Measurements from ENCODE around the gene FAM241B. TPM values are rescaled to one million over a fixed set of nuclear protein-coding genes. Genes with fewer than 3 reads are reported as not detected.

The FAM241B gene
- total and polyA plus RNA-seq, 2 experiments from 2014 or later = 13.7 to 45.3 TPM

DNA sequence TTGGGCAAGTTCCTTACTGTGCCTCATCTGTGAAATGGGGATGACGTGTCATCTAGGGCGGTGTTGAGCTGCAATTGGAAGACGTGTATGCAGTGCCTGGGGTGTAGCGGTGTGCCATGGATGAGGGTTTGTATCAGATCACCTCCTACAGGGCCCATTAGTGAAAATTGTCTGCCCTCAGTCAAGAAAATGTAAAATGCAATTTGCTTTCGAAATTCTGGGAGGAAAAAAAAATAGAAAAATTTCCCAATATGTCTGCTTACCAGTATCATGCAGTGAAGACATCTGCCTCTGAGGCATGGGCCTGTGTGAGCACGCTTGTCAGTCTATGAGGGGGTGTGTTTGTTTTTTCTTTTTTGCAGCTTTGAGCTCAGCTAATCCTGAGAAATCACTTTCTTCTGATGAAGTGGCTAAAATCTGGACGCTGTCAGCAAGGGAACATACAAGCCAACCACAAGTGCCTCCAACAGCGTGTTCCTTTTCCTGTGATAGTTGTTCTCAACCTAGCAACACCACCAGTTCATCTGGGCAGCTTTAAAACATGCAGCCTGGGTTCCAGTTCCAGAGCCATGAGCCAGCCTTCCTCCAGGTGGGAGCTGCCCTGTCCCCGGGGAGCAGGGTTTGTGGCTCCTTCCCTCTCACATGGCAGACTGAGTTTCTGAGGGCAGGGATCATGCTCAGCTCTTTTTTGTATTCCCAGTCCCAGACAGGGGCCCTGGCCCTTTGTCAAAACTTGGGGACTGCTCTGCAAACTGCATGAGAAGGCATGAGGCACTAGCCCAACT, 10.3 kb downstream of the FAM241B start:
- Histone ChIP-seq H3K27me3 (no peaks in the 10 kb centered on the region), H3K4me3 (no peak overlapping the region), H3K27ac (no peak overlapping the region), H3K9me3 (ENCODE audit: low read depth) (no peaks in the 10 kb centered on the region), H3K4me1 (ENCODE audit: low read depth) (no peaks in the 10 kb centered on the region), H3K36me3 (no peaks in the 10 kb centered on the region)
- TF ChIP-seq, protein P1, sequence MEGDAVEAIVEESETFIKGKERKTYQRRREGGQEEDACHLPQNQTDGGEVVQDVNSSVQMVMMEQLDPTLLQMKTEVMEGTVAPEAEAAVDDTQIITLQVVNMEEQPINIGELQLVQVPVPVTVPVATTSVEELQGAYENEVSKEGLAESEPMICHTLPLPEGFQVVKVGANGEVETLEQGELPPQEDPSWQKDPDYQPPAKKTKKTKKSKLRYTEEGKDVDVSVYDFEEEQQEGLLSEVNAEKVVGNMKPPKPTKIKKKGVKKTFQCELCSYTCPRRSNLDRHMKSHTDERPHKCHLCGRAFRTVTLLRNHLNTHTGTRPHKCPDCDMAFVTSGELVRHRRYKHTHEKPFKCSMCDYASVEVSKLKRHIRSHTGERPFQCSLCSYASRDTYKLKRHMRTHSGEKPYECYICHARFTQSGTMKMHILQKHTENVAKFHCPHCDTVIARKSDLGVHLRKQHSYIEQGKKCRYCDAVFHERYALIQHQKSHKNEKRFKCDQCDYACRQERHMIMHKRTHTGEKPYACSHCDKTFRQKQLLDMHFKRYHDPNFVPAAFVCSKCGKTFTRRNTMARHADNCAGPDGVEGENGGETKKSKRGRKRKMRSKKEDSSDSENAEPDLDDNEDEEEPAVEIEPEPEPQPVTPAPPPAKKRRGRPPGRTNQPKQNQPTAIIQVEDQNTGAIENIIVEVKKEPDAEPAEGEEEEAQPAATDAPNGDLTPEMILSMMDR (IDR thresholded peaks at IDR 0.05; ENCODE audit: low read depth, low read length) = no peak
- DNase-seq (ENCODE audit: low read depth in 1 of 2, low spot score in 1 of 2) = no peak

DNA sequence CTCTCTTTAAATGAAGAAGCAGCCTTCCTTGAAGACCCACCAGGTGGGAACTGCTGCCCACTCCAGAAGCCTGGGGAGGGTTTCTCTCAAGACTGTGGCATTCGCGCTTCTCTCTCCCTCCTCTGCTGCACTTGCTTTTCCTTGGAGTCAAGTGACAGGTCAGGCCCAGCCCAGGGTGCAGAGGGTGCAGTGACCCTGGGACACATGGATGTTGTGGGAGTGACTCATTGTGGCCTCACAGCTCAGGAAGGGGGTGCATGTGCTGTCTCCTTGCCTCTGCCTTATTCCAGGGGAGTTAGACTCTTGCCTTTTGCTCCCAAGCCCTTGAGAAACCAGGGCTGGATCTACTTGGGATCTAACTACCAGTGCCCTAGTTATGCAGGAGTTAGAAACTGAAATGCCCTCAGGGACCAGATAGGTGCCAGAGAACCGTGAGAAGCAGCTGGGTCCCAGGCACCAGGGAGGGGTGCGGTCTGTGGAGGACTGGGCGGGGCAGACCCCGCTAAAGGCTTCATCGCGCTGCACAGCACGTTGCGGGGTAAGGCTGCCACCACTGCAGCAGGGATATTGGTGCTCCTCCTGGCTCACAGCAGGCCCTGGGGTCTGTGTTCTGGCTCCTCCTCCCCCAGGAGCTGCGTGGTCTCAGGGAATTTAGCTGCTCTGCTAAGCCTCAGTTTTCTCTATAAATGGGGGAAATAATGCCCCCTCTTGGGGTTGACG, 11.4 kb downstream of the FAM241B start:
- Histone ChIP-seq H3K27me3 (no peaks in the 10 kb centered on the region), H3K9me3 (ENCODE audit: low read depth) (no peaks in the 10 kb centered on the region), H3K4me3 (no peak overlapping the region), H3K4me1 (ENCODE audit: low read depth) (peaks cover 8% of the 10 kb centered on the region), H3K36me3 (no peaks in the 10 kb centered on the region), H3K27ac (no peak overlapping the region)
- TF ChIP-seq, protein P1 (IDR thresholded peaks at IDR 0.05; ENCODE audit: low read depth, low read length) = no peak
- no peak for DNase-seq (ENCODE audit: low read depth in 1 of 2, low spot score in 1 of 2)

DNA sequence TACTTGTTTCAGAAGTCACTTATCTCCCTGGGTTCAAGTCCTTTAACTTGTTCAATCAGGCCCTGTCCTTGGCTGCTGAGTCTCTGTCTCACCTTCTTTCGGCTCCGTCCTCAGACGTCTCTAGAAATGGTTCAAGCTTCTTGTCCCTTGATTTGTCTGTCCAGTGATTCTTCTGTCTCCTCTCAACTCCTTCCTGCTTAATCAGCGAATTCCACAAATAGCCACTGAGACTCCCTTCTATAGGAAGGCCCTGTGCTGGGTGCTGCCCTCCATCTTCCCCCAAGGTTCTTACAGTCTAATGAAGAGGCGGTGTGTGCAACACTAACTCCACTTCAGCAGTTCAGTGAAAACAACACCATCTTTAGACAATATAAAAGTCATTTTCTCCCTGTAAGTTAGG, 12.7 kb downstream of the FAM241B start:
- DNase-seq (ENCODE audit: low read depth in 1 of 2, low spot score in 1 of 2) = no peak

DNA sequence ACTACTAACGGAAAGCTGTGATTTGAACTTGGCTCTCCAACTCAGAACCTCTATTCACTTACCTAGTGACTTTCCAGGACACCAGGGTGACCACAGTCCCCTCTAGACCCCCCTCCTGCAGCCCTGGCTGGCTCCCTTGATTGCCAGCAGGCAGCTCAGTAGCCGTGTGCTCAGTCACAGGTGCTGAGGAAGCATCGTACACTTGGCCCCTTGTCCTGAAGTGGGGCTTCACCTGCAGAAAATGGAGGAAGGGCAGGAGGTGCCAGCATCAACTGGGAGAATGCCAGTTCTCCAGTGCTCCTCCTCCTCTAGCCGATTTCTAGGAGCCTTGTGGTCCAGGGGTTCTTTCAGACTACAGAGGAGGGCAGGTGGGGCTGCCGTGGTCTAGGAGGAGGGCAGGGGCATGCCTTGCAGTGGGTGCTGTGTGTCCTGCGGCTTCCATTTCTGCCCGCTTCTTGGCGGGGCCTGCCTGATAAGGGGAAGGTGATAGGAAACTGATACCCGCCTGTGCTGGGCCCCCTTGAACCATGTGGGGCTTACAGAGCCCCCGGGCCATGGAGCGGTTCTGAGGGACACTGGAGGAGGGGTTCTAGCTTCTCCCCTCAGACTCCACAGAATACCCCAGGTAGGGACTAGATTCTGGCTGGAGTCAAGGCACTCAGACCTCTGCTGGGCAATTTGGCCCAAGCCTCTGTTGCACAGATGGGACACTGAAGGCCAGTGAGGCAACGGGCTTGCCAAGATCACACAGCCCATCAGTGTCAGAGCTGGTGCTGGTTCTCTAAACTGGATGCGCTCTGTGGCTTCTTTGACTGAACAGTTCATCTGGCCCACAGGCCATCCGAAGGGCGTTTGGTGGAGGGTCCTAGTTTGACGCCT, 14.0 kb downstream of the FAM241B start:
- no peaks in the 10 kb centered on the region for H3K27me3 ChIP-seq
- no peak overlapping the region for H3K27ac ChIP-seq
- peaks cover 28% of the 10 kb centered on the region for H3K4me1 ChIP-seq (ENCODE audit: low read depth)
- TF ChIP-seq, protein P1 (IDR thresholded peaks at IDR 0.05; ENCODE audit: low read depth, low read length) = no peak
- H3K4me3 ChIP-seq = no peak overlapping the region
- no peaks in the 10 kb centered on the region for H3K36me3 ChIP-seq
- H3K9me3 ChIP-seq (ENCODE audit: low read depth) = no peaks in the 10 kb centered on the region
- no peak for DNase-seq (ENCODE audit: low read depth in 1 of 2, low spot score in 1 of 2)

More for the DNA sequence above, 12.7 kb downstream of the FAM241B start:
- TF ChIP-seq, protein P1 (IDR thresholded peaks at IDR 0.05; ENCODE audit: low read depth, low read length) = no peak
- no peak overlapping the region for H3K4me3 ChIP-seq
- H3K27ac ChIP-seq = no peak overlapping the region
- H3K27me3 ChIP-seq = no peaks in the 10 kb centered on the region
- H3K9me3 ChIP-seq (ENCODE audit: low read depth) = no peaks in the 10 kb centered on the region
- H3K36me3 ChIP-seq = no peaks in the 10 kb centered on the region
- H3K4me1 ChIP-seq (ENCODE audit: low read depth) = peaks cover 21% of the 10 kb centered on the region

DNA sequence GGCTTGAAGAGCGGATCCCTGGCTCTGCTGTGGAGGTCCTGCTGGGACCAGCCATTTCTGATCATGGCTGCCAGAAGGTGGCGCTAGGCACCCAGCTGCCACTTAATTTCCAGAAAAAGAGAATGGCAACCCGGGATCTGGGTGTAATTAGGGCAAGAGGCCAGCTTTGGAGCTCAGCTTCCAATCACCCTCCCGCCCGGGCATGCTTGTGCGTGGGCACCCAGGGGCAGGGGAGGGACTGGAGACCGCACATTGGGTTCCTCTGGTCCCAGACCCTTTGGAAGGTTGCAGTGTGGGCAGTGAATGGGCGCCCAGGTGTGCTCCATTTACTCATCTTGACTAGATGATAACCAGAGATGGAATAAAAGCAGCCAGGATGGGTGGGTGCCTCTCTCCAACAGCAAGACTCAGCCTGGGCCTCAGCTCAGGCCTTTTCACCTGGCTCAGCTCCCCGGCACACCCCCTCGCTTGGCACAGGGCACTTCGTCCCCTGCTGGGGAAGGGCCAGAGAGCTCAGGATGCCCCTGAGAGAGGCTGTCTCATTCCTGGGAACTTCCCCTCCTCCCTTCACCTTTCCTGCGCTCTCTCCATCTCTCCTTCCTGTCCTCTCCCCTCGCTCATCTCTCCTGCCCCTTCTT, 14.7 kb downstream of the FAM241B start:
- Histone ChIP-seq H3K36me3 (no peaks in the 10 kb centered on the region), H3K9me3 (ENCODE audit: low read depth) (no peaks in the 10 kb centered on the region), H3K27me3 (no peaks in the 10 kb centered on the region), H3K4me3 (no peak overlapping the region), H3K4me1 (ENCODE audit: low read depth) (peaks cover 28% of the 10 kb centered on the region), H3K27ac (no peak overlapping the region)
- peak; percentile 70 to 83 for DNase-seq (ENCODE audit: low read depth in 1 of 2, low spot score in 1 of 2)
- TF ChIP-seq, protein P1 (IDR thresholded peaks at IDR 0.05; ENCODE audit: low read depth, low read length) = peak; percentile 86
